Tibial artery (tissue), 4 donors: ENCODE results near the gene ROBO1.
A peak's percentile ranks its signal among the peaks of the same experiment; 100 is the strongest.

Source experiments
- DNase-seq, 2 donors: peaks; one replicate each; pipeline ENCODE4 v3.0.0-alpha.2; 2019
- H3K27ac ChIP-seq, 2 donors: fragments of 200-600 bp; sonication (generic) in 1 of 2; 1 replicate in 1 of 2; 2 replicates in 1 of 2; pipeline ENCODE4 v1.5.1; 2018 to 2019; ENCODE audit warnings: mild to moderate bottlenecking in 1 of 2
- H3K27me3 ChIP-seq, 2 donors: fragments of 200-600 bp; sonication (generic) in 1 of 2; one replicate each; pipeline versions ENCODE4 v1.5.1 to v1.6.0; 2016 to 2019
- H3K36me3 ChIP-seq, 3 donors: fragments of 200-600 bp; sonication (generic) in 2 of 3; one replicate each; pipeline ENCODE4 v1.5.1; 2016 to 2019; ENCODE audit warnings: mild to moderate bottlenecking in 2 of 3
- H3K4me1 ChIP-seq, 4 donors: fragments of 200-600 bp; sonication (generic) in 2 of 4; 1 replicate in 3 of 4; 2 replicates in 1 of 4; pipeline ENCODE4 v1.5.1; 2016 to 2019
- H3K4me3 ChIP-seq, 2 donors: fragments of 200-600 bp; sonication (generic) in 1 of 2; 1 replicate in 1 of 2; 2 replicates in 1 of 2; pipeline ENCODE4 v1.5.1; 2018 to 2019; ENCODE audit warnings: mild to moderate bottlenecking in 2 of 2
- H3K9me3 ChIP-seq, 3 donors: fragments of 200-600 bp; sonication (generic) in 1 of 3; one replicate each; pipeline ENCODE4 v1.5.1; 2016 to 2019
- intact Hi-C: fragments of 100-400 bp; cut with DNase I; formaldehyde crosslinking; loops from one replicate; pipeline ENCODE4 v1.15.0; 2023; ENCODE audit warnings: low total_unique reads
- TF ChIP-seq, protein P1 (sequence below), 2 experiments: fragments of 200-600 bp in 1 of 2; fragments of 450-650 bp in 1 of 2; IDR thresholded peaks; one replicate each; pipeline ENCODE4 v1.5.1; 2017 to 2019; ENCODE audit warnings: antibody characterized with exemption in 2 of 2, mild to moderate bottlenecking in 1 of 2, moderate library complexity in 1 of 2

The ROBO1 gene

DNA sequence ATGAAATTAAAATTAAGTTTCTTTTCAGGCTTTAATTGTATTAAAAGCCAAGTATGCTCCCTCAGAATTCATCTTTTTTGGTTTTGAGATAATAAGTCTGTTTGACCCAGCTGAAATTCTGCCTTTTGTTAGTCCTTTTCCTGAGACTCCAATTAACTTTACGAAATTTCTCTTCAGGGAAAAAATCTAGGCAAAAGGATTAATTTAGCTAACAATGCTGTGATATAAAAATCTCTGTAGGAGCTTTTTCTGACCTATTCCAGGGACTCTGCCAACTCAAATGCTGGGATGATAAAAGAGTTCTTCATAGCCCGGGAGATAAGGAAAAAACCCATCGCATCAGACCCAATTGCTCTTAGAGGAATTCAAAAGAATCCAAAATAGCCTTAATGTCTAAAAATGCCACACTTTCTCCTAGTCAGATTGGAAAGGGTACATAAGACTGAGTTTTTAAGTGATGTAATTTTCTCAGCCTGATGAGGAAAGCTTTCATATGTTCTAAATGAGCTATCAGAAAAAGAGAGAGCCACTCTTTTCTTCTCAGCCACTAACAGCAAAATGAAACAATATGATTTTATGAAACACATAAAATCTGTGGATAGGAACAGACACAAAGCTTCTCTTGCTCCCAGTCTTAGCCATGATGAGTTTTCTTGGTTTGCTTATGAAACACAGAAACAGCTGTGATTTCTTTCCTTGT, 405.1 kb downstream of the ROBO1 start:
- Histone ChIP-seq H3K4me3 (no peak overlapping the region), H3K27ac (no peak overlapping the region), H3K27me3 (no peaks in the 10 kb centered on the region), H3K4me1 (peaks cover 0 to 3% (median 0%) of the 10 kb centered on the region in 4 donors), H3K9me3 (no peaks in the 10 kb centered on the region), H3K36me3 (no peaks in the 10 kb centered on the region)
- intact Hi-C loops: no loop called here
- DNase-seq: no peak
- TF ChIP-seq, protein P1, sequence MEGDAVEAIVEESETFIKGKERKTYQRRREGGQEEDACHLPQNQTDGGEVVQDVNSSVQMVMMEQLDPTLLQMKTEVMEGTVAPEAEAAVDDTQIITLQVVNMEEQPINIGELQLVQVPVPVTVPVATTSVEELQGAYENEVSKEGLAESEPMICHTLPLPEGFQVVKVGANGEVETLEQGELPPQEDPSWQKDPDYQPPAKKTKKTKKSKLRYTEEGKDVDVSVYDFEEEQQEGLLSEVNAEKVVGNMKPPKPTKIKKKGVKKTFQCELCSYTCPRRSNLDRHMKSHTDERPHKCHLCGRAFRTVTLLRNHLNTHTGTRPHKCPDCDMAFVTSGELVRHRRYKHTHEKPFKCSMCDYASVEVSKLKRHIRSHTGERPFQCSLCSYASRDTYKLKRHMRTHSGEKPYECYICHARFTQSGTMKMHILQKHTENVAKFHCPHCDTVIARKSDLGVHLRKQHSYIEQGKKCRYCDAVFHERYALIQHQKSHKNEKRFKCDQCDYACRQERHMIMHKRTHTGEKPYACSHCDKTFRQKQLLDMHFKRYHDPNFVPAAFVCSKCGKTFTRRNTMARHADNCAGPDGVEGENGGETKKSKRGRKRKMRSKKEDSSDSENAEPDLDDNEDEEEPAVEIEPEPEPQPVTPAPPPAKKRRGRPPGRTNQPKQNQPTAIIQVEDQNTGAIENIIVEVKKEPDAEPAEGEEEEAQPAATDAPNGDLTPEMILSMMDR (IDR thresholded peaks at IDR 0.05): no peak

DNA sequence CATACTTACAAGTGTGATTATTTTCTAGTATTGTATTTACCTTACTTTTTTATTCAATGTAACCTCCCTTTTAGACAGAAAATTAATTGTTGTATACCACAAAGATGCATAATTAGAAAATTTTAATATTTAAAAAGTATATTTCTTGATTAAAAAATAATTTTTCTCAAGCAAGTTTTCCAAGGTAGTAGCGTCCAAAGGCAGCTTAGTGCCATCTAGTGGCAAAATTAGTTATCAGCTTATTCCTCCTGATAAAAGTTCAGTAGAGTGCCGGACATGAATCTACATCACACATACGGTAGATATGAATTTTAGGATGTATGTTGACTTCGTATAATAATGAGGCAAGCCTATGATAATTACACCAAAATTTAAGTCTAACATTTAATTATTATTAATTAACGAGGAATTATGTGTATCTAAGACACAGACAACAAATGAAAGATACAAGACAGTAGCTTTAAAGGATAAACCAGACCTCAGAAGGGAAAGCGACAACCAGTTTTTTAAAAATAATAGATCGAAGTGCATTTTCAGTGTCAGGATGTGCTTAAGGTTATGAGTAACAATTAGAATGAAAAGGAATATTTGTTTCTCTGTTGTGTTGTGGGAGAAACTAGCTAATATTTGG, 405.9 kb downstream of the ROBO1 start:
- Histone ChIP-seq H3K9me3 (no peaks in the 10 kb centered on the region), H3K36me3 (no peaks in the 10 kb centered on the region), H3K27me3 (no peaks in the 10 kb centered on the region), H3K4me3 (no peak overlapping the region), H3K4me1 (peaks cover 0 to 3% (median 0%) of the 10 kb centered on the region in 4 donors), H3K27ac (no peak overlapping the region)
- TF ChIP-seq, protein P1 (IDR thresholded peaks at IDR 0.05): peak; percentile 32 to 61
- intact Hi-C loops: no loop called here
- DNase-seq: no peak

DNA sequence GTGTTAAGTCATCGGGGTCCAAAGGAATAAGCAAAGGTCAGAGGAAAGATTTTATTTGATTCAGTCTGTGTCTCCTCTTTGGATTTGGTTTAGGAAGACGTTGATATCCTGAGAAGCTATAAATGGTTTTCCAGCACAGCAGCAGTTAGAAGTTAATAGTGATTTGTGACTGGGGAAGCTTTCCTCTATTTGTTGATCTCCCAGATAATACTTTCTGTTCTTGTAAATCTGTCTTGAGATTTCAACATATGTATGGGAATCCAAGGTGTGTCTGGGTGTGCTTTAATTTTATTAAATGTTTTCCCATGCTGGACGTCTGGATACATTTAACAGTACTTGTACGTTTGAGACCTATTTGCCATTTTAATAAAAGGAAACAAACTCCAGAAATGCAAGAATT, 409.5 kb downstream of the ROBO1 start:
- TF ChIP-seq, protein P1 (IDR thresholded peaks at IDR 0.05): no peak
- intact Hi-C loops: no loop called here
- Histone ChIP-seq H3K36me3 (no peaks in the 10 kb centered on the region), H3K9me3 (no peaks in the 10 kb centered on the region), H3K27ac (no peak overlapping the region), H3K27me3 (no peaks in the 10 kb centered on the region), H3K4me1 (peaks cover 0 to 3% (median 0%) of the 10 kb centered on the region in 4 donors), H3K4me3 (no peak overlapping the region)
- no peak for DNase-seq

DNA sequence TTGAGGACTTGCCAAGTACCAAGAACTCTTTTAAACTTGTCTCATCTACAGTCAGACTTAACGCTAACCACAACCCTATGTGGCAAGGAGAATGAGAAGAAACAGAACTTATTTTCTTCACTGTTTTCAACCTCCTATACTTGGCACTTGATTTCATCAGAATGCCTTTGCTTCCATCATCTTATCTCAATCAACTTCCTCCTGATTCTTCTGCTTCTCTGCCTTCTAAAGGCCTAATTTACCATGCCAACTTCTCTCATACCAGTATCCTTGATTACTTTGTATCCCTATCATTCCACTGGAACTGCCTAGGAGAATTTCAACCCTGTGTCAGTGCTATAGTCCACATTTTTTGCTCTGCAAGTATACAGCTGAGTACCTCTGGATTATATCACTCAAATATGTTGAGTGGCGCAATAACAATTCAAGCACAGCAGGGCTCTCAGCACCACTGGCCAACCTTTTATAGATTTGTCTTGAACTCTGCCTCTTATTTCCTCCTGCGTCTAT, 413.6 kb downstream of the ROBO1 start:
- TF ChIP-seq, protein P1 (IDR thresholded peaks at IDR 0.05): no peak
- no peaks in the 10 kb centered on the region for H3K36me3 ChIP-seq
- no peak for DNase-seq
- intact Hi-C loops: no loop called here
- H3K27ac ChIP-seq: no peak overlapping the region
- H3K27me3 ChIP-seq: no peaks in the 10 kb centered on the region
- H3K9me3 ChIP-seq: no peaks in the 10 kb centered on the region
- no peak overlapping the region for H3K4me3 ChIP-seq
- no peaks in the 10 kb centered on the region for H3K4me1 ChIP-seq

DNA sequence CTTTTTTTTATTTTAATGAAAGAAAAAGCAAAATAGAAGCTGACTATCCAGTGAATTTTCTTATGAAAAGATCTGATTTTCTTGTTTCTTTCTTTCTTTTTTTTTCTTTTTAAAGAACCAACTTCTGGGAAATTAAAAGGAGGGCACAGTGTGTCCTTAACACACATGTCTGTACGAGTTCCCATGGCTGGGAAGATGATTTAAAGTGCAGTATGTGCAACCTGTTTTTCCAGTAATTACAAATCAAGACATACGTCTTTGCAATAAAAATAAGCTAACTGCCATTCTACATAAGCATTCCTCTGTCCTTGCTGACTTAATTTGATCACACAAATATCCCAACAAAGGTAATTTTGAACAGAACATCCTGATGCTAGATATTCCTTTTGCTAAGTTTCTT, 416.1 kb downstream of the ROBO1 start:
- DNase-seq: no peak
- TF ChIP-seq, protein P1 (IDR thresholded peaks at IDR 0.05): no peak
- Histone ChIP-seq H3K4me1 (no peaks in the 10 kb centered on the region), H3K4me3 (no peak overlapping the region), H3K36me3 (no peaks in the 10 kb centered on the region), H3K9me3 (no peaks in the 10 kb centered on the region), H3K27me3 (no peaks in the 10 kb centered on the region), H3K27ac (no peak overlapping the region)
- intact Hi-C loops: no loop called here
